ENCODE measurements around the gene TRIP10. TPM values are rescaled to one million over a fixed set of nuclear protein-coding genes. Genes with fewer than 3 reads are reported as not detected.

TRIP10 gene
- total and polyA plus RNA-seq, 2 of the 13 experiments (the other 11 are each of a cell fraction or from before 2014, with no cell fraction given) = 32.5 to 33.2 TPM

- TF ChIP-seq, protein P1, sequence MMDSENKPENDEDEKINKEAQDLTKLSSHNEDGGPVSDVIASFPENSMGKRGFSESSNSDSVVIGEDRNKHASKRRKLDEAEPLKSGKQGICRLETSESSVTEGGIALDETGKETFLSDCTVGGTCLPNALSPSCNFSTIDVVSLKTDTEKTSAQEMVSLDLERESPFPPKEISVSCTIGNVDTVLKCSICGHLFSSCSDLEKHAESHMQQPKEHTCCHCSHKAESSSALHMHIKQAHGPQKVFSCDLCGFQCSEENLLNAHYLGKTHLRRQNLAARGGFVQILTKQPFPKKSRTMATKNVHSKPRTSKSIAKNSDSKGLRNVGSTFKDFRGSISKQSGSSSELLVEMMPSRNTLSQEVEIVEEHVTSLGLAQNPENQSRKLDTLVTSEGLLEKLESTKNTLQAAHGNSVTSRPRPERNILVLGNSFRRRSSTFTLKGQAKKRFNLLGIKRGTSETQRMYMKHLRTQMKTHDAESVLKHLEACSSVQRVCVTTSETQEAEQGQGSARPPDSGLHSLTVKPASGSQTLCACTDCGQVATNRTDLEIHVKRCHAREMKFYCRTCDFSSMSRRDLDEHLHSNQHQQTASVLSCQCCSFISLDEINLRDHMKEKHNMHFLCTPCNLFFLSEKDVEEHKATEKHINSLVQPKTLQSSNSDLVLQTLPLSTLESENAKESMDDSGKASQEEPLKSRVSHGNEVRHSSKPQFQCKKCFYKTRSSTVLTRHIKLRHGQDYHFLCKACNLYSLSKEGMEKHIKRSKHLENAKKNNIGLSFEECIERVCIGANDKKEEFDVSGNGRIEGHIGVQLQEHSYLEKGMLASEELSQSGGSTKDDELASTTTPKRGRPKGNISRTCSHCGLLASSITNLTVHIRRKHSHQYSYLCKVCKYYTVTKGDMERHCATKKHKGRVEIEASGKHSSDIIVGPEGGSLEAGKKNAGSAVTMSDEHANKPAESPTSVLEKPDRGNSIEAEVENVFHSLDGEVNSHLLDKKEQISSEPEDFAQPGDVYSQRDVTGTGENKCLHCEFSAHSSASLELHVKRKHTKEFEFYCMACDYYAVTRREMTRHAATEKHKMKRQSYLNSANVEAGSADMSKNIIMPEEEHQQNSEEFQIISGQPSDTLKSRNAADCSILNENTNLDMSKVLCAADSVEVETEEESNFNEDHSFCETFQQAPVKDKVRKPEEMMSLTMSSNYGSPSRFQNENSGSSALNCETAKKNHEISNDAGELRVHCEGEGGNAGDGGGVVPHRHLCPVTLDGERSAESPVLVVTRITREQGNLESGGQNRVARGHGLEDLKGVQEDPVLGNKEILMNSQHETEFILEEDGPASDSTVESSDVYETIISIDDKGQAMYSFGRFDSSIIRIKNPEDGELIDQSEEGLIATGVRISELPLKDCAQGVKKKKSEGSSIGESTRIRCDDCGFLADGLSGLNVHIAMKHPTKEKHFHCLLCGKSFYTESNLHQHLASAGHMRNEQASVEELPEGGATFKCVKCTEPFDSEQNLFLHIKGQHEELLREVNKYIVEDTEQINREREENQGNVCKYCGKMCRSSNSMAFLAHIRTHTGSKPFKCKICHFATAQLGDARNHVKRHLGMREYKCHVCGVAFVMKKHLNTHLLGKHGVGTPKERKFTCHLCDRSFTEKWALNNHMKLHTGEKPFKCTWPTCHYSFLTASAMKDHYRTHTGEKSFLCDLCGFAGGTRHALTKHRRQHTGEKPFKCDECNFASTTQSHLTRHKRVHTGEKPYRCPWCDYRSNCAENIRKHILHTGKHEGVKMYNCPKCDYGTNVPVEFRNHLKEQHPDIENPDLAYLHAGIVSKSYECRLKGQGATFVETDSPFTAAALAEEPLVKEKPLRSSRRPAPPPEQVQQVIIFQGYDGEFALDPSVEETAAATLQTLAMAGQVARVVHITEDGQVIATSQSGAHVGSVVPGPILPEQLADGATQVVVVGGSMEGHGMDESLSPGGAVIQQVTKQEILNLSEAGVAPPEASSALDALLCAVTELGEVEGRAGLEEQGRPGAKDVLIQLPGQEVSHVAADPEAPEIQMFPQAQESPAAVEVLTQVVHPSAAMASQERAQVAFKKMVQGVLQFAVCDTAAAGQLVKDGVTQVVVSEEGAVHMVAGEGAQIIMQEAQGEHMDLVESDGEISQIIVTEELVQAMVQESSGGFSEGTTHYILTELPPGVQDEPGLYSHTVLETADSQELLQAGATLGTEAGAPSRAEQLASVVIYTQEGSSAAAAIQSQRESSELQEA (CRISPR knock-in tag; IDR thresholded peaks at IDR 0.05; ENCODE audit: not compliant biosample characterization) = no peak
- TF ChIP-seq ELF4 (CRISPR knock-in tag; IDR thresholded peaks at IDR 0.05; ENCODE audit: borderline replicate concordance) = no peak
- TF ChIP-seq BORCS8-MEF2B (CRISPR knock-in tag; IDR thresholded peaks at IDR 0.05) = 0 out of 2 replicates have a peak, but pooled peaks have one; percentile 61
- TF ChIP-seq, protein P2, sequence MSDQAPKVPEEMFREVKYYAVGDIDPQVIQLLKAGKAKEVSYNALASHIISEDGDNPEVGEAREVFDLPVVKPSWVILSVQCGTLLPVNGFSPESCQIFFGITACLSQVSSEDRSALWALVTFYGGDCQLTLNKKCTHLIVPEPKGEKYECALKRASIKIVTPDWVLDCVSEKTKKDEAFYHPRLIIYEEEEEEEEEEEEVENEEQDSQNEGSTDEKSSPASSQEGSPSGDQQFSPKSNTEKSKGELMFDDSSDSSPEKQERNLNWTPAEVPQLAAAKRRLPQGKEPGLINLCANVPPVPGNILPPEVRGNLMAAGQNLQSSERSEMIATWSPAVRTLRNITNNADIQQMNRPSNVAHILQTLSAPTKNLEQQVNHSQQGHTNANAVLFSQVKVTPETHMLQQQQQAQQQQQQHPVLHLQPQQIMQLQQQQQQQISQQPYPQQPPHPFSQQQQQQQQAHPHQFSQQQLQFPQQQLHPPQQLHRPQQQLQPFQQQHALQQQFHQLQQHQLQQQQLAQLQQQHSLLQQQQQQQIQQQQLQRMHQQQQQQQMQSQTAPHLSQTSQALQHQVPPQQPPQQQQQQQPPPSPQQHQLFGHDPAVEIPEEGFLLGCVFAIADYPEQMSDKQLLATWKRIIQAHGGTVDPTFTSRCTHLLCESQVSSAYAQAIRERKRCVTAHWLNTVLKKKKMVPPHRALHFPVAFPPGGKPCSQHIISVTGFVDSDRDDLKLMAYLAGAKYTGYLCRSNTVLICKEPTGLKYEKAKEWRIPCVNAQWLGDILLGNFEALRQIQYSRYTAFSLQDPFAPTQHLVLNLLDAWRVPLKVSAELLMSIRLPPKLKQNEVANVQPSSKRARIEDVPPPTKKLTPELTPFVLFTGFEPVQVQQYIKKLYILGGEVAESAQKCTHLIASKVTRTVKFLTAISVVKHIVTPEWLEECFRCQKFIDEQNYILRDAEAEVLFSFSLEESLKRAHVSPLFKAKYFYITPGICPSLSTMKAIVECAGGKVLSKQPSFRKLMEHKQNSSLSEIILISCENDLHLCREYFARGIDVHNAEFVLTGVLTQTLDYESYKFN (CRISPR knock-in tag; conservative IDR thresholded peaks at IDR 0.05) = peak; percentile 98
- no peak for TF ChIP-seq ZNF30 (CRISPR knock-in tag; IDR thresholded peaks at IDR 0.05)
- TF ChIP-seq, protein P3, sequence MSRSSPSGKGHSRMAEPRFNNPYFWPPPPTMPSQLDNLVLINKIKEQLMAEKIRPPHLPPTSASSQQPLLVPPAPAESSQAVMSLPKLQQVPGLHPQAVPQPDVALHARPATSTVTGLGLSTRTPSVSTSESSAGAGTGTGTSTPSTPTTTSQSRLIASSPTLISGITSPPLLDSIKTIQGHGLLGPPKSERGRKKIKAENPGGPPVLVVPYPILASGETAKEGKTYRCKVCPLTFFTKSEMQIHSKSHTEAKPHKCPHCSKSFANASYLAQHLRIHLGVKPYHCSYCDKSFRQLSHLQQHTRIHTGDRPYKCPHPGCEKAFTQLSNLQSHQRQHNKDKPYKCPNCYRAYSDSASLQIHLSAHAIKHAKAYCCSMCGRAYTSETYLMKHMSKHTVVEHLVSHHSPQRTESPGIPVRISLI (CRISPR knock-in tag; IDR thresholded peaks at IDR 0.05; ENCODE audit: borderline replicate concordance) = peak; percentile 24; the same call in 1 of the 2 replicates
- TF ChIP-seq NFKBIZ (CRISPR knock-in tag; IDR thresholded peaks at IDR 0.05) = peak; percentile 100
- TF ChIP-seq, protein P4, sequence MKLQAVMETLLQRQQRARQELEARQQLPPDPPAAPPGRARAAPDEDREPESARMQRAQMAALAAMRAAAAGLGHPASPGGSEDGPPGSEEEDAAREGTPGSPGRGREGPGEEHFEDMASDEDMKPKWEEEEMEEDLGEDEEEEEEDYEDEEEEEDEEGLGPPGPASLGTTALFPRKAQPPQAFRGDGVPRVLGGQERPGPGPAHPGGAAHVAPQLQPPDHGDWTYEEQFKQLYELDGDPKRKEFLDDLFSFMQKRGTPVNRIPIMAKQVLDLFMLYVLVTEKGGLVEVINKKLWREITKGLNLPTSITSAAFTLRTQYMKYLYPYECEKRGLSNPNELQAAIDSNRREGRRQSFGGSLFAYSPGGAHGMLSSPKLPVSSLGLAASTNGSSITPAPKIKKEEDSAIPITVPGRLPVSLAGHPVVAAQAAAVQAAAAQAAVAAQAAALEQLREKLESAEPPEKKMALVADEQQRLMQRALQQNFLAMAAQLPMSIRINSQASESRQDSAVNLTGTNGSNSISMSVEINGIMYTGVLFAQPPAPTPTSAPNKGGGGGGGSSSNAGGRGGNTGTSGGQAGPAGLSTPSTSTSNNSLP (IDR thresholded peaks at IDR 0.05; ENCODE audit: low read depth, low read length) = peak; percentile 46; the same call in 1 of the 2 replicates
- TF ChIP-seq ZNF577 (CRISPR knock-in tag; IDR thresholded peaks at IDR 0.05; ENCODE audit: borderline replicate concordance, low read depth) = no peak
- no peak for TF ChIP-seq ZSCAN20 (CRISPR knock-in tag; IDR thresholded peaks at IDR 0.05; ENCODE audit: borderline replicate concordance)
- 0 out of 2 replicates have a peak, but pooled peaks have one; percentile 50 for TF ChIP-seq ZNF790 (CRISPR knock-in tag; IDR thresholded peaks at IDR 0.05; ENCODE audit: borderline replicate concordance)
- TF ChIP-seq EED (CRISPR knock-in tag; IDR thresholded peaks at IDR 0.05) = 0 out of 2 replicates have a peak, but pooled peaks have one; percentile 51
Measured at GRCh38 chr19:6720369-6721137, 18.9 kb upstream of the TRIP10 start, which contains the start of gene C3 (continued).

Data from HepG2 (cell line).